Heart left ventricle (tissue), 13 donors: Measurements from ENCODE around the gene C11orf98.

Source experiments
- CTCF ChIP-seq, 12 donors: fragments of 200-600 bp; sonication (generic) in 4 of 12; IDR thresholded peaks; one replicate each; pipeline versions ENCODE4 v1.5.0 to v1.8.0; 2018 to 2022; ENCODE audit warnings: antibody characterized with exemption in 12 of 12, mild to moderate bottlenecking in 5 of 12
- POLR2A ChIP-seq, 2 donors: fragments of 450-650 bp; IDR thresholded peaks; one replicate each; pipeline ENCODE4 v1.6.1; 2017; ENCODE audit warnings: antibody characterized with exemption in 2 of 2, mild to moderate bottlenecking in 2 of 2, moderate library complexity in 2 of 2
- donor health status: ischemic (EF 13 %, LVEDD 7.1; RV severe dilation, severe dysfunction).
- donor health status: DM: no; HTN: yes; CAD: no.
- donor health status: DM: no; HTN: no; CAD: no.
- donor health status: ischemic (EF 25% LVEDD 6.9; RV normal size, moderate dysfunction).
- donor health status: ischemic (EF 25% LVEDD 5.7; RV mildly dilated, moderate dysfunction).
- donor health status: ischemic (EF 35%, LVEDD 5.7; RV mildly dilated, moderate dysfunction).
- donor health status: nonischemic (EF 11% LVEDD 7.7; RV severe dilation, severe dysfunction).
- donor health status: DM: yes; HTN: yes; CAD: no.
- donor health status: PGD.
- donor health status: ischemic (EF 29% LVEDD 5.4; RV normal size, mild dysfunction).
- donor health status: nonischemic (EF 23%, LVEDD 6.1; RV moderate dilation, normal function).

- TF ChIP-seq CTCF (IDR thresholded peaks at IDR 0.05) (no peak), POLR2A (IDR thresholded peaks at IDR 0.05) (no peak)
Observed at GRCh38 chr11:62713343-62713742, 48.3 kb upstream of the C11orf98 start.
